Glutamatergic neuron (in vitro differentiated cells): ENCODE data around the gene CEMIP. TPM values are rescaled to one million over a fixed set of nuclear protein-coding genes. Genes with fewer than 3 reads are reported as not detected.

Source experiments
- DNase-seq: peaks from one replicate; pipeline ENCODE4 v3.0.0; 2022
- H3K27ac Mint-ChIP-seq: one replicate; pipeline ENCODE4 v1.8.0; 2020; ENCODE audit warnings: mild to moderate bottlenecking, mixed read lengths, inconsistent platforms; ENCODE audit not compliant: unreplicated experiment
- H3K27me3 Mint-ChIP-seq: one replicate; pipeline ENCODE4 v1.8.0; 2020; ENCODE audit warnings: mild to moderate bottlenecking, moderate library complexity, mixed read lengths, inconsistent platforms; ENCODE audit not compliant: unreplicated experiment
- H3K36me3 Mint-ChIP-seq: one replicate; pipeline ENCODE4 v1.8.0; 2020; ENCODE audit warnings: mild to moderate bottlenecking, mixed read lengths, inconsistent platforms; ENCODE audit not compliant: unreplicated experiment
- H3K4me1 Mint-ChIP-seq: one replicate; pipeline ENCODE4 v1.8.0; 2020; ENCODE audit warnings: mild to moderate bottlenecking, low read depth, mixed read lengths, inconsistent platforms; ENCODE audit not compliant: unreplicated experiment
- H3K4me3 Mint-ChIP-seq: one replicate; pipeline ENCODE4 v1.8.0; 2020; ENCODE audit warnings: mild to moderate bottlenecking, mixed read lengths, inconsistent platforms; ENCODE audit not compliant: unreplicated experiment
- H3K9me3 Mint-ChIP-seq: one replicate; pipeline ENCODE4 v1.8.0; 2020; ENCODE audit warnings: mild to moderate bottlenecking, moderate library complexity, mixed read lengths, inconsistent platforms; ENCODE audit not compliant: unreplicated experiment
- total RNA-seq: library from RNA; stranded (reverse); fragmentation: NEBNext Ultra II Directional; extraction: Animal tissue kit (Norgen Biotek cat#: 25700); gene quantifications from one replicate; pipeline ENCODE4 v1.2.1, GENCODE V29; 2021; ENCODE audit not compliant: unreplicated experiment
- TF ChIP-seq, protein P1 (sequence below): fragments of 200-600 bp; sonication (generic); IDR thresholded peaks from one replicate; pipeline ENCODE4 v1.5.0; 2021; ENCODE audit not compliant: partially characterized antibody, unreplicated experiment

Gene CEMIP
- total RNA-seq, 1 donor from 2014 or later: 0.25 TPM

DNA sequence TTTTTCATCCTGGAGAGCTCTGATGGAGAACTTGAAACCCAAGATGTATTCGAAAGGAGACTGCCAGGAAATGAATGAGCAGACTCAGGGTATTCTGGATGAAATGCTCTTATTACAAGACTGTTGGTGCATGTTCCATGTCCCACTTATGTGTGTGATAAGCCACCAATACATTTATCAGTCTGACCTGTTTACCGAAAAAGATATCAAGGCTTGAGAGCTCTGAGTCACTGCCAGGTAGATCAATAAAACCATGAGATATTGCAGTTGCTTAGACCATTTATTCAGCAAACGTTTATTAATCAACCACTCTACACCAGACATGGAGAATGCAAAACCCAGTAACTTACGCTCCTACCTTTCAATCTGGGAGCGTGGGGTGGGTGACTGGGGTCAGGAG is 17.2 kb downstream of the CEMIP start:
- TF ChIP-seq, protein P1, sequence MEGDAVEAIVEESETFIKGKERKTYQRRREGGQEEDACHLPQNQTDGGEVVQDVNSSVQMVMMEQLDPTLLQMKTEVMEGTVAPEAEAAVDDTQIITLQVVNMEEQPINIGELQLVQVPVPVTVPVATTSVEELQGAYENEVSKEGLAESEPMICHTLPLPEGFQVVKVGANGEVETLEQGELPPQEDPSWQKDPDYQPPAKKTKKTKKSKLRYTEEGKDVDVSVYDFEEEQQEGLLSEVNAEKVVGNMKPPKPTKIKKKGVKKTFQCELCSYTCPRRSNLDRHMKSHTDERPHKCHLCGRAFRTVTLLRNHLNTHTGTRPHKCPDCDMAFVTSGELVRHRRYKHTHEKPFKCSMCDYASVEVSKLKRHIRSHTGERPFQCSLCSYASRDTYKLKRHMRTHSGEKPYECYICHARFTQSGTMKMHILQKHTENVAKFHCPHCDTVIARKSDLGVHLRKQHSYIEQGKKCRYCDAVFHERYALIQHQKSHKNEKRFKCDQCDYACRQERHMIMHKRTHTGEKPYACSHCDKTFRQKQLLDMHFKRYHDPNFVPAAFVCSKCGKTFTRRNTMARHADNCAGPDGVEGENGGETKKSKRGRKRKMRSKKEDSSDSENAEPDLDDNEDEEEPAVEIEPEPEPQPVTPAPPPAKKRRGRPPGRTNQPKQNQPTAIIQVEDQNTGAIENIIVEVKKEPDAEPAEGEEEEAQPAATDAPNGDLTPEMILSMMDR: no peak
- DNase-seq: no peak
- peaks cover 2% of the 10 kb centered on the region for H3K27me3 Mint-ChIP-seq
- H3K9me3 Mint-ChIP-seq: no peaks in the 10 kb centered on the region
- H3K36me3 Mint-ChIP-seq: no peaks in the 10 kb centered on the region
- H3K27ac Mint-ChIP-seq: no peak overlapping the region
- H3K4me1 Mint-ChIP-seq: peaks cover 3% of the 10 kb centered on the region
- no peak overlapping the region for H3K4me3 Mint-ChIP-seq

DNA sequence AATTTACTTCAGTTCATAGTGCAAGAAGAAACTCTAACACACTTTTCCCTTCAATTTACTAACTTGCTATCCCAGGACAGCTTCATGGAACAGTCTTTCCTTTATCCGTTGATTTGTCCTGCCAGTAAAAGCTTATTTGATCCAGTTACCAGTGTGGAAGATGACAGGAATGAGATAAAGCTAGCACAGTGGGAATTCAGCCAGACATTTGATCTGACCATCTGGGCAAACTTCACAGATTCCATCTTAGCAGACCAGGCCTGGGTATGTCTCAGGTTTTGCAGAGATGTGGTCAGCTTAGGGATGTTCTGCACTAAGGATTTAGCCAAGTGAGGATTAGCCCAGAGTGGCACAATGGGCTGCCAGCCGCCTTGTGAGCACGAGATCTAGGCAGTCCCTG is 19.7 kb downstream of the CEMIP start:
- Mint-ChIP-seq H3K4me3 (no peak overlapping the region), H3K4me1 (peaks cover 3% of the 10 kb centered on the region), H3K9me3 (no peaks in the 10 kb centered on the region), H3K27me3 (no peaks in the 10 kb centered on the region), H3K27ac (no peak overlapping the region), H3K36me3 (no peaks in the 10 kb centered on the region)
- no peak for DNase-seq
- TF ChIP-seq, protein P1: no peak

DNA sequence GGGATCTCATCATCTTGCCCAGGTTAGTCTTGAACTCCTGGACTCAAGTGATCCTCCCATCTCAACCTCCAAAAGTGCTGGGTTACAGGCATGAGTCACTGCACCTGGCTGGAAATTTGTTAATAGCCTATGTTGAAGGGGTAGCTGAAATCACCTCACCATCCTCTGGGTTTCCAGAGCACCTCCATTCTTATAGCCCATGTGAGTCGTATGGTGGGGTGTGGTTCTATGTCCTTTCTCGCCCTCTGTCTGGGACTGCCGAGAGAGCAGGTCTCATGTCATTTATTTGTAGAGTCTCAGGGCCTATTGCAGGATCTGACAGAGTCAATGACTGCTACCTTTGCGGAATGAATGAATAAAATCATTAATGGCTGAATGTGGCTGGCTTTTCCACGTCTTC is 20.9 kb downstream of the CEMIP start:
- Mint-ChIP-seq H3K4me3 (no peak overlapping the region), H3K9me3 (no peaks in the 10 kb centered on the region), H3K27me3 (no peaks in the 10 kb centered on the region), H3K4me1 (peaks cover 3% of the 10 kb centered on the region), H3K36me3 (no peaks in the 10 kb centered on the region), H3K27ac (no peak overlapping the region)
- no peak for DNase-seq
- TF ChIP-seq, protein P1: no peak

DNA sequence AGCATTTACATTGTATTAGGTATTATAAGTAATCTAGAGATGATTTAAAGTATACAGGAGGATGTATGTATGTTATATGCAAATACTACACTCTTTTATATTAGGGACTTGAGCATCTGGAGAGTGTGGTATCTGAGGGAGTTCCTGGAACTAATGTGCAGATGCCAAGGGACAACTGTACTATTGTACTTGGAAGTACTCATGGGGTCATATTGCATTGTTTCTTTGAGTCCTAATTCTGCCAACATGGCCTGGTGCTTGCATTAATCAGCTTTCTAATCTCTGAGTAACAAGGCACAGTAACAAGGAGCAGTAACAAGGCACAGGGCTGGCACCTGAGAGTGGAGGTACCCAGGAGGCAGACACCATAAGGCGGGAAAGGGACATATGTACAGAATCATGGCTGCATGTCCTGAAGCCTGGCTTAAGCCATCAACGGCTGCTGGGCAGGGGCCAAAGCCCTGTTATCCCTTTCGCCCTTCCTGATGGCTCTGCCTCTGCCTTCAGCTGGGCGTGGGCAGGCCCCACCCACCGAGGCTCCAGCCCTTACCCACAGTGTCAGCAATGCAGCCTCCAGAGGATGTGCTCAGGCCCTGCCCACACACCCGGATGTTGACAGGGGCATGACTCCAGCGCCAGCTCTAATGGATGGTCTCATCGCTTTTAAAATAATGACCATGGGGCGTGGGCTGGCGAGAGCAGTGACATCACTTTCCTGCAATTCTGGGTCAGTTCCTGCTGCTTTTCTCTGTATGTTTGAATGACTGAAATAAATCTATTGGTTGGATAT is 22.9 kb downstream of the CEMIP start:
- H3K9me3 Mint-ChIP-seq: no peaks in the 10 kb centered on the region
- TF ChIP-seq, protein P1: no peak
- H3K27ac Mint-ChIP-seq: no peak overlapping the region
- H3K4me3 Mint-ChIP-seq: no peak overlapping the region
- no peak for DNase-seq
- no peaks in the 10 kb centered on the region for H3K27me3 Mint-ChIP-seq
- peaks cover 3% of the 10 kb centered on the region for H3K4me1 Mint-ChIP-seq
- H3K36me3 Mint-ChIP-seq: no peaks in the 10 kb centered on the region

DNA sequence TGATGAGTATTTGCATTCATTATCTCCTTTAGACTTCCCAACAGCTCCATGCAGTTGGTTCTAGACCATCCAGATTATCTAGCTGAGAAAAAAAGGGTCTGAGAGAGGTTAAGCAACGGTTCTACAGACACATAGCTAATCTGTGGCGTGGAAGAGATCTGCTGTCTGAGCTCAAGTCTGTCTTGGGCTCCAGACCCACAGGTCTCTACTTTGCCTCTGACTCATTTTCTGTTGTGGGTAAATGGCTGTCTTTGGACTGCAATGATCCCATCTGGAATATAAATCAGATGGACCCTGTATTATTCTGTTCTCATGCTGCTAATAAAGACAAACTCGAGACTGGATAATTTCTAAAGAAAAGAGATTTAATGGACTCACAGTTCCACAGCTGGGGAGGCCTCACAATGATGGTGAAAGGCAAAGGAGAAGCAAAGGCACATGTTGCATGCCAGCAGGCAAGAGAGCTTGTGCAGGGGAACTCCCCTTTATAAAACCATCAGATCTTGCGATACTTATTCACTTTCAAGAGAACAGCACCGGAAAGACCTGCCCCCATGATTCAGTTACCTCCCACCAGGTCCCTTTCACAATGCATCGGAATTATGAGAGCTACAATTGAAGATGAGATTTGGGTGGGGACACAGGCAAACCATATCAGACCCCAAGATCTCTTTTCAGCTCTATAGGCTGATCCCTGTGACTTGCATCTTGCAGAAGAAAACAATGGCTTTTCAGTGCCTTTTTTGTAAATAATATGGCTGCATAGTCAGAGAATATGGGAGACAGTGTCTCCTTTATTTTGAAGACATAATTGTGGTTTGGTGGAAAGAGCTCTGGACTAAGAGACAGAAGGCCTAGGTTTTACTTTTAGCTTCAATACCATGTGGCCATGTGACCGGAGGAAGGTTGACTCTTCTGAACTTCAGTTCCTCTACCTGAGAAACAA is 24.7 kb downstream of the CEMIP start:
- TF ChIP-seq, protein P1: no peak
- Mint-ChIP-seq H3K9me3 (no peaks in the 10 kb centered on the region), H3K27me3 (peaks cover 3% of the 10 kb centered on the region), H3K27ac (no peak overlapping the region), H3K4me3 (no peak overlapping the region), H3K36me3 (no peaks in the 10 kb centered on the region), H3K4me1 (peaks cover 4% of the 10 kb centered on the region)
- no peak for DNase-seq
